ENCODE results near the gene PIAS1. TPM values are rescaled to one million over a fixed set of nuclear protein-coding genes. Genes with fewer than 3 reads are reported as not detected.

The PIAS1 gene
- total RNA-seq, 3 donors from 2014 or later (not counting 1 experiment from before 2014, with no cell fraction given), result 94.7 to 103 (median 99.2) TPM

- H3K4me3 ChIP-seq (ENCODE audit: low read length), result no peak overlapping the region
- no peaks in the 10 kb centered on the region for H3K4me1 Mint-ChIP-seq
- no peaks in the 10 kb centered on the region for H3K4me1 ChIP-seq (ENCODE audit: control insufficient read depth, insufficient read depth, low read length)
- peaks cover 10 to 34% of the 10 kb centered on the region in 2 donors for H3K27me3 Mint-ChIP-seq (ENCODE audit: low read depth in 2 of 2)
- no peaks in the 10 kb centered on the region for H3K36me3 ChIP-seq (ENCODE audit: control insufficient read depth, insufficient read depth, low read length)
- H3K27ac Mint-ChIP-seq, result no peak overlapping the region
- no peaks in the 10 kb centered on the region for H3K9me3 ChIP-seq (ENCODE audit: control insufficient read depth, insufficient read depth, low read length)
- ATAC-seq (no peak), DNase-seq (no peak)
- H3K4me3 Mint-ChIP-seq, result no peak overlapping the region
- no peak for TF ChIP-seq CTCF (IDR thresholded peaks at IDR 0.05)
- no peaks in the 10 kb centered on the region for H3K9me3 Mint-ChIP-seq
- H3K27ac ChIP-seq (ENCODE audit: low read length), result no peak overlapping the region
- peaks cover 8% of the 10 kb centered on the region for H3K36me3 Mint-ChIP-seq
- no peaks in the 10 kb centered on the region for H3K27me3 ChIP-seq (ENCODE audit: control insufficient read depth, insufficient read depth, low read length)
- intact Hi-C loops (cut with micrococcal nuclease), result no loop called here
Observed at GRCh38 chr15:68239025-68239424, 184.9 kb downstream of the PIAS1 start.

- H3K4me3 Mint-ChIP-seq, result no peak overlapping the region
- WGBS (ENCODE audit: insufficient coverage), result 84% methylated on average over 5 of the region's 5 CpGs
- H3K27ac ChIP-seq (ENCODE audit: low read length), result no peak overlapping the region
- H3K4me1 Mint-ChIP-seq, result no peaks in the 10 kb centered on the region
- no peaks in the 10 kb centered on the region for H3K9me3 Mint-ChIP-seq
- TF ChIP-seq CTCF (IDR thresholded peaks at IDR 0.05), result no peak
- ATAC-seq (no peak), DNase-seq (no peak)
- intact Hi-C loops (cut with micrococcal nuclease), result no loop called here
- no peaks in the 10 kb centered on the region for H3K4me1 ChIP-seq (ENCODE audit: control insufficient read depth, insufficient read depth, low read length)
- no peaks in the 10 kb centered on the region for H3K9me3 ChIP-seq (ENCODE audit: control insufficient read depth, insufficient read depth, low read length)
- no peak overlapping the region for H3K27ac Mint-ChIP-seq
- H3K27me3 ChIP-seq (ENCODE audit: control insufficient read depth, insufficient read depth, low read length), result no peaks in the 10 kb centered on the region
- no peak overlapping the region for H3K4me3 ChIP-seq (ENCODE audit: low read length)
- no peaks in the 10 kb centered on the region for H3K36me3 ChIP-seq (ENCODE audit: control insufficient read depth, insufficient read depth, low read length)
- H3K27me3 Mint-ChIP-seq (ENCODE audit: low read depth in 2 of 2), result peaks cover 8 to 34% of the 10 kb centered on the region in 2 donors
- H3K36me3 Mint-ChIP-seq, result peaks cover 18% of the 10 kb centered on the region
Observed at GRCh38 chr15:68241088-68241935, 187.2 kb downstream of the PIAS1 start.

Other genes with a start within 250 kb of the PIAS1 start
- gene SKOR1, start 228.8 kb upstream of the PIAS1 start, total RNA-seq, result 1 to 10 TPM; 2.0 to 2.9 (median 2.1) TPM
- not detected for gene RNU6-1, start 214.3 kb upstream of the PIAS1 start, total RNA-seq
- gene CALML4, start 151.0 kb downstream of the PIAS1 start, total RNA-seq, result 1 to 10 TPM; 2.1 to 3.9 (median 3.7) TPM
- 10 to 100 TPM; 14.9 to 19.0 (median 15.5) TPM for gene CLN6, start 175.4 kb downstream of the PIAS1 start, total RNA-seq
- gene FEM1B, start 223.4 kb downstream of the PIAS1 start, total RNA-seq, result 10 to 100 TPM; 57.4 to 73.5 (median 67.9) TPM